ENCODE data around the gene AHCYL2. TPM values are rescaled to one million over a fixed set of nuclear protein-coding genes. Genes with fewer than 3 reads are reported as not detected.
"Not testable (repeated sequence)": the region's sequence is repeated elsewhere in the genome, so short reads cannot be mapped to it uniquely, and the experiment has no call there.

Gene AHCYL2
- total RNA-seq, 5 donors from 2014 or later (not counting 1 experiment from before 2014, with no cell fraction given), result 13.1 to 17.6 (median 15.9) TPM

DNA sequence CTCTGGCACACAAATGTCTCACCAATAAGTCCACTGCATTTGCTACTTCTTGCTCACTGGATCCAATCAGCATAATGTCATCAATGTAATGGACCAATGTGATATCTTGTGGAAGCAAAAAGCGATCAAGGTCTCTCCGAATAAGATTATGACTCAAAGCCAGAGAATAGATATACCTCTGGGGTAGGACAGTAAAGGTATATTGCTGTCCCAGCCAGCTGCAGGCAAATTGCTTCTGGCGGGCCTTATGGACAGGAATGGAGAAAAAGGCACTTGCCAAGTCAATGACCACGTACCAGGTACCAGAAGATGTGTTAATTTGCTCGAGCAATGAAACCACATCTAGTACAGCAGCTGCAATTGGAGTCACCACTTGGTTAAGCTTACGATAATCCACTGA is 222.6 kb downstream of the AHCYL2 start:
- H3K27me3 Mint-ChIP-seq; POLR2A ChIA-PET; H3K36me3 Mint-ChIP-seq; H3K9me3 ChIP-seq; H3K4me1 Mint-ChIP-seq; H3K4me1 ChIP-seq (ENCODE audit: control insufficient read depth in 1 of 2, extremely low read depth in 1 of 2, insufficient read depth in 2 of 2, low read length in 2 of 2); DNase-seq; H3K27me3 ChIP-seq (replicated peaks in 1 of 2; ENCODE audit: control insufficient read depth in 2 of 2, extremely low read depth in 1 of 2, insufficient read depth in 2 of 2, low read length in 1 of 2); ATAC-seq (replicated peaks in 1 of 4); H3K9me3 Mint-ChIP-seq; H3K4me3 ChIP-seq (ENCODE audit: control insufficient read depth in 1 of 2, extremely low read depth in 1 of 2, low read length in 1 of 2); H3K27ac Mint-ChIP-seq; H3K36me3 ChIP-seq (ENCODE audit: control insufficient read depth in 2 of 2, extremely low read depth in 1 of 2, insufficient read depth in 1 of 2, low read length in 1 of 2); H3K27ac ChIP-seq (ENCODE audit: low read length); CTCF ChIA-PET; H3K4me3 Mint-ChIP-seq: not testable (repeated sequence)
- 81% methylated on average over 4 of the region's 6 CpGs for WGBS (ENCODE audit: insufficient coverage)

DNA sequence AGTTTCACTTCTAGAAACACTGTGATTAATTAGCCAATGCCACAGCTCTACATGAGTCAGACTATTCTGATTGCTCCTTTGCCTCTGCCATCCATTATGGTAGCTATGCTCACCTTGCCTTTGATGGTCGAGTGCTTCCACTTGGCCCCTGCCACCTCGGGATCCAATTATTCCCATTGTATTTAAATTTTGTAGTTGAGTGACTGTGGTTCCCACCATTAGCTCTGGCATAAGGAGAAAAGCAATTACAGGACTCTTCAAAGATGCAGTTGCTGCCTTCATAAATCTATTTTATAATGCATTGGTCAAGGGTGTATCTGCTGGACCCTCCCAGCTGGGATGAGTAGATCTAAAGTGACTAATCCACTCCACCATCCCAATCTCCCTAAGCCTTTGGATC is 223.8 kb downstream of the AHCYL2 start:
- WGBS (ENCODE audit: insufficient coverage), result no CpG with 5 or more reads among the region's 2 CpGs
- H3K36me3 Mint-ChIP-seq; H3K27me3 ChIP-seq (replicated peaks in 1 of 2; ENCODE audit: control insufficient read depth in 2 of 2, extremely low read depth in 1 of 2, insufficient read depth in 2 of 2, low read length in 1 of 2); H3K27me3 Mint-ChIP-seq; H3K9me3 ChIP-seq; ATAC-seq (replicated peaks in 1 of 4); POLR2A ChIA-PET; H3K27ac Mint-ChIP-seq; H3K27ac ChIP-seq (ENCODE audit: low read length); DNase-seq; H3K4me3 Mint-ChIP-seq; H3K4me3 ChIP-seq (ENCODE audit: control insufficient read depth in 1 of 2, extremely low read depth in 1 of 2, low read length in 1 of 2); H3K9me3 Mint-ChIP-seq; H3K36me3 ChIP-seq (ENCODE audit: control insufficient read depth in 2 of 2, extremely low read depth in 1 of 2, insufficient read depth in 1 of 2, low read length in 1 of 2); H3K4me1 ChIP-seq (ENCODE audit: control insufficient read depth in 1 of 2, extremely low read depth in 1 of 2, insufficient read depth in 2 of 2, low read length in 2 of 2); CTCF ChIA-PET; H3K4me1 Mint-ChIP-seq: not testable (repeated sequence)

- no peak overlapping the region for H3K4me3 ChIP-seq (ENCODE audit: control insufficient read depth in 1 of 2, extremely low read depth in 1 of 2, low read length in 1 of 2)
- peaks cover 7 to 9% (median 8%) of the 10 kb centered on the region in 3 donors for H3K9me3 Mint-ChIP-seq
- ChIA-PET CTCF (interaction anchor here in 1 of 2 donors (0.6 kb wide), 1 partner anchor 188 kb away, joined by 3 read pairs; no protein-coding TSS in a partner anchor), POLR2A (no interaction called here)
- no peaks in the 10 kb centered on the region for H3K4me1 Mint-ChIP-seq
- no peak overlapping the region for H3K4me3 Mint-ChIP-seq
- no peaks in the 10 kb centered on the region for H3K27me3 Mint-ChIP-seq
- H3K27ac Mint-ChIP-seq, result no peak overlapping the region
- peaks cover 7% of the 10 kb centered on the region for H3K36me3 Mint-ChIP-seq
- no peaks in the 10 kb centered on the region for H3K36me3 ChIP-seq (ENCODE audit: control insufficient read depth in 2 of 2, extremely low read depth in 1 of 2, insufficient read depth in 1 of 2, low read length in 1 of 2)
- ATAC-seq (replicated peaks in 1 of 4), result no peak
- no peaks in the 10 kb centered on the region for H3K27me3 ChIP-seq (replicated peaks in 1 of 2; ENCODE audit: control insufficient read depth in 2 of 2, extremely low read depth in 1 of 2, insufficient read depth in 2 of 2, low read length in 1 of 2)
- DNase-seq, result no peak
- H3K9me3 ChIP-seq, result no peaks in the 10 kb centered on the region
- H3K27ac ChIP-seq (ENCODE audit: low read length), result no peak overlapping the region
- no peaks in the 10 kb centered on the region for H3K4me1 ChIP-seq (ENCODE audit: control insufficient read depth in 1 of 2, extremely low read depth in 1 of 2, insufficient read depth in 2 of 2, low read length in 2 of 2)
Observed at GRCh38 chr7:129450295-129450694, 225.5 kb downstream of the AHCYL2 start.

DNA sequence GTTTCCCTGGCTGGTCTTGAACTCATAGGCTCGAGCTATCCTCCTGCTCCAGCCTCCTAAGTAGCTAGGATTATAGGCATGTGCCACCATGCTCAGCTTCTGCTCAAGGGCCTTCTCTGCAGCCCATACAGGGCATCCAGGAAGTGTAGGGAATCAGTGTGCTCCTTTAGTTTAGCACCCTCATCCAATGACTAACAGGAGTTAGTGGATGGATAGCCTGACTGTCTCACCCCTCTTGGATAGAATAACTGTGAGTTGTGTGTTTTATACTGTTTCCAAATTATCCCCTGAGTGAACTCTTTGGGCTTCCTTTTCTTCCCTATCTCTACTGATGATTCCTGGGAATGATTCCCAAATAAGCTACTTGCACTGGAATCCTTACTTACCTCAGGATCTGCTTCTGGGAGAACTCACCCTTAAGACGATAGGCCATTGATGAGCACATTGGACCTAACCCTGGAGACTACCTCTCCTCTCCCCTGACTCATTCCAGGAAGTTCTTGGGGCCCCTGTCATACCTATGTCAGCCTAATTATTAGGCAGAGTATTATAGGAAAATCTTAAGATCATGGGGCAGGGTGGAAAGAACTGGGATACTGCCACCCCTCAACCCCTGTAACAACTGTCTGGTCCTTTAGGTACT is 227.9 kb downstream of the AHCYL2 start:
- no peak overlapping the region for H3K4me3 ChIP-seq (ENCODE audit: control insufficient read depth in 1 of 2, extremely low read depth in 1 of 2, low read length in 1 of 2)
- no peak overlapping the region for H3K4me3 Mint-ChIP-seq
- H3K4me1 ChIP-seq (ENCODE audit: control insufficient read depth in 1 of 2, extremely low read depth in 1 of 2, insufficient read depth in 2 of 2, low read length in 2 of 2), result no peaks in the 10 kb centered on the region
- ATAC-seq (replicated peaks in 1 of 4) (no peak), DNase-seq (no peak)
- H3K9me3 ChIP-seq, result no peaks in the 10 kb centered on the region
- H3K9me3 Mint-ChIP-seq, result peaks cover 7 to 9% (median 8%) of the 10 kb centered on the region in 3 donors
- H3K27ac Mint-ChIP-seq, result no peak overlapping the region
- no peaks in the 10 kb centered on the region for H3K4me1 Mint-ChIP-seq
- ChIA-PET CTCF (no interaction called here), POLR2A (no interaction called here)
- H3K27me3 ChIP-seq (replicated peaks in 1 of 2; ENCODE audit: control insufficient read depth in 2 of 2, extremely low read depth in 1 of 2, insufficient read depth in 2 of 2, low read length in 1 of 2), result no peaks in the 10 kb centered on the region
- H3K36me3 ChIP-seq (ENCODE audit: control insufficient read depth in 2 of 2, extremely low read depth in 1 of 2, insufficient read depth in 1 of 2, low read length in 1 of 2), result no peaks in the 10 kb centered on the region
- H3K27ac ChIP-seq (ENCODE audit: low read length), result no peak overlapping the region
- no peaks in the 10 kb centered on the region for H3K27me3 Mint-ChIP-seq
- H3K36me3 Mint-ChIP-seq, result peaks cover 7% of the 10 kb centered on the region
- WGBS (ENCODE audit: insufficient coverage), result no CpG with 5 or more reads among the region's 2 CpGs

GRCh38 chr7:129453510-129454248 is 228.8 kb downstream of the AHCYL2 start:
- H3K4me3 ChIP-seq (ENCODE audit: control insufficient read depth in 1 of 2, extremely low read depth in 1 of 2, low read length in 1 of 2), result no peak overlapping the region
- POLR2A ChIA-PET, result no interaction called here
- no peak for DNase-seq
- Mint-ChIP-seq H3K4me3 (no peak overlapping the region), H3K4me1 (no peaks in the 10 kb centered on the region), H3K9me3 (peaks cover 5 to 7% (median 6%) of the 10 kb centered on the region in 3 donors), H3K27ac (no peak overlapping the region), H3K27me3 (no peaks in the 10 kb centered on the region), H3K36me3 (peaks cover 6% of the 10 kb centered on the region)
- no peak for ATAC-seq (replicated peaks in 1 of 4)
- no peaks in the 10 kb centered on the region for H3K36me3 ChIP-seq (ENCODE audit: control insufficient read depth in 2 of 2, extremely low read depth in 1 of 2, insufficient read depth in 1 of 2, low read length in 1 of 2)
- no peaks in the 10 kb centered on the region for H3K9me3 ChIP-seq
- CTCF ChIA-PET, result interaction anchor here in 1 of 2 donors (0.6 kb wide), 1 partner anchor 18 kb away, joined by 3 read pairs; no protein-coding TSS in a partner anchor
- 100% methylated on average over 1 of the region's 1 CpG for WGBS (ENCODE audit: insufficient coverage)
- H3K4me1 ChIP-seq (ENCODE audit: control insufficient read depth in 1 of 2, extremely low read depth in 1 of 2, insufficient read depth in 2 of 2, low read length in 2 of 2), result no peaks in the 10 kb centered on the region
- H3K27me3 ChIP-seq (replicated peaks in 1 of 2; ENCODE audit: control insufficient read depth in 2 of 2, extremely low read depth in 1 of 2, insufficient read depth in 2 of 2, low read length in 1 of 2), result no peaks in the 10 kb centered on the region
- no peak overlapping the region for H3K27ac ChIP-seq (ENCODE audit: low read length)

- Mint-ChIP-seq H3K9me3 (peaks cover under 1 to 4% (median under 1%) of the 10 kb centered on the region in 3 donors), H3K36me3 (peaks cover under 1% of the 10 kb centered on the region), H3K27ac (no peak overlapping the region), H3K4me1 (no peaks in the 10 kb centered on the region), H3K4me3 (no peak overlapping the region), H3K27me3 (no peaks in the 10 kb centered on the region)
- Histone ChIP-seq H3K4me3 (ENCODE audit: control insufficient read depth in 1 of 2, extremely low read depth in 1 of 2, low read length in 1 of 2) (no peak overlapping the region), H3K36me3 (ENCODE audit: control insufficient read depth in 2 of 2, extremely low read depth in 1 of 2, insufficient read depth in 1 of 2, low read length in 1 of 2) (no peaks in the 10 kb centered on the region), H3K27me3 (replicated peaks in 1 of 2; ENCODE audit: control insufficient read depth in 2 of 2, extremely low read depth in 1 of 2, insufficient read depth in 2 of 2, low read length in 1 of 2) (no peaks in the 10 kb centered on the region), H3K27ac (ENCODE audit: low read length) (no peak overlapping the region), H3K4me1 (ENCODE audit: control insufficient read depth in 1 of 2, extremely low read depth in 1 of 2, insufficient read depth in 2 of 2, low read length in 2 of 2) (no peaks in the 10 kb centered on the region), H3K9me3 (no peaks in the 10 kb centered on the region)
- no peak for DNase-seq
- ChIA-PET POLR2A (no interaction called here), CTCF (no interaction called here)
- 98% methylated on average over 4 of the region's 4 CpGs for WGBS (ENCODE audit: insufficient coverage)
- no peak for ATAC-seq (replicated peaks in 1 of 4)
Observed at GRCh38 chr7:129454249-129454551, 229.4 kb downstream of the AHCYL2 start.

Measured in T-cell (primary cell).